ENCODE results near the gene ATP5F1A. TPM values are rescaled to one million over a fixed set of nuclear protein-coding genes. Genes with fewer than 3 reads are reported as not detected.
"Not testable (repeated sequence)": the region's sequence is repeated elsewhere in the genome, so short reads cannot be mapped to it uniquely, and the experiment has no call there.

ATP5F1A gene
- total RNA-seq, 2 experiments from 2014 or later: 284 to 285 TPM

DNA sequence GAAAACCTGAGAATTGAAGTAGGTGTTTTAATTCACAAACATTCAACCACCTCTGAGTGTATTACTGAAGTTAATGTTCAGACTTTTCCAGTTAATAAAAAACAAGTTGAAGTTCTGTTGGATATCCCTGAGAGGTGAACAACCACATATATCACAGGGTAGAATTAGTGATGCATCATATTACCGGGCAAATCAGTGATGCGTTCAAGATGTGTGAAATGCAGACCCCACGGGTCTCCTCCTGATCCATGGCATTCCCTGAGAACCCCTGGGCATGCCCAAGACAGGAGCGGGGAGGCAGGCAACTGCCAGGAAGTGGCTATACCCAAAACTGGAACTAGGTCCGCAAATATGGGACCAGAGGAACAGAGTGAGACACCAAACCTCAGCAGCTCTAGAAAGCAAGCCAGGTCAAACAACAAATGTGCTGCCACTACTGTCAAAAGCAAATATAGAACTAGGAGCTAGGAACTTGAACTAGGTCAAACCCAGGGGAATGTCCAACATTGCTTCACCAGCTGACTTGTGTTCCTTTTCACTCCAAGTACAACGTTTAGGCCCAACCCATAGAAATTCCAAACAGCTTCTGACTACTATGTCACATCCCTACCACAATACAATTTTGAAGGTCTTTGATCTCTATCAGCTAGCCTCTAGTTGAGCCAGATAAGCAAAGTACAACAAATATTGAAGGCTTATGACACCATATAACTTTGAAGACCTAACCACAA lies 46.2 kb downstream of the ATP5F1A start:
- no peak for ATAC-seq (ENCODE audit: low read depth)
- H3K27me3 Mint-ChIP-seq: no peaks in the 10 kb centered on the region
- H3K4me1 Mint-ChIP-seq: peaks cover 20% of the 10 kb centered on the region
- no peaks in the 10 kb centered on the region for H3K9me3 Mint-ChIP-seq
- DNase-seq: no peak
- POLR2A ChIA-PET: no interaction called here
- H3K36me3 Mint-ChIP-seq: peaks cover 2% of the 10 kb centered on the region
- H3K27ac Mint-ChIP-seq: no peak overlapping the region
- no peak overlapping the region for H3K4me3 Mint-ChIP-seq

DNA sequence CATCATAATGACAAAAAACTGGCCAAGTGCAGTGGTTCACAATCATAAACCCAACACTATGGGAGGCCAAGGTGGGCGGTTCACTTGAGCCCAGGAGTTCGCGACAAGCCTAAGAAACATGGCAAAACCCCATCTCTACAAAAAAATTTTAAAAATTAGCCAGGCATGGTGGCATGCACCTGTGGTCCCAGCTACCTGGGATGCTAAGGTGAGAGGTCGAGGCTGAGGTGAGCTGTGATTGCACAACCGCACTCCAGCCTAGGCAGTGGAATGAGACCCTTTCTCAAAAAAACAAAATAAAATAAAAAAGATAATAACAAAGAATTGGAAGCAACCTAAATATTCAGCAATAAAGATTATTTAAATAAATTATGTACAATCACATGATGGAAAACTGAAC lies 47.8 kb downstream of the ATP5F1A start:
- H3K4me1 Mint-ChIP-seq: peaks cover 14% of the 10 kb centered on the region
- POLR2A ChIA-PET: no interaction called here
- no peak for ATAC-seq (ENCODE audit: low read depth)
- no peaks in the 10 kb centered on the region for H3K27me3 Mint-ChIP-seq
- H3K36me3 Mint-ChIP-seq: peaks cover 2% of the 10 kb centered on the region
- H3K4me3 Mint-ChIP-seq: no peak overlapping the region
- no peak overlapping the region for H3K27ac Mint-ChIP-seq
- H3K9me3 Mint-ChIP-seq: peaks cover under 1% of the 10 kb centered on the region
- DNase-seq: no peak

DNA sequence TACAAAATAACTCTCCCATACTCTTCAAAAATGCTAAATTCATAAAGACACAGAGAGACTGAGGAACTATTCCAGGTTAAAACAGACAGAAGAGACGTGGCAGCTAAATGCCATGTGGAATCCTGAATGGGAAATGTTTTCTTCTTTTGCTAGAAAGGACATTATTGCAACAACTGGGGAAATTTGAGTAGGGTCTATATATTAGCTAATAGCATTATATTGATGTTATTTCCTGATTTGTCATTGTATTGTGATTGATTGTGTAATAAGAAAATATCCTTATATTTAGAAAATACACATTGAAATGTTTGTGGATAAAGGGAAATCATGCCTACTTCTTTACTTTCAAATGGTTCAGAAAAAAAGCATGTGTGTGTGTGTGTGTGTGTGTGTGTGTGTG lies 49.5 kb downstream of the ATP5F1A start:
- H3K4me3 Mint-ChIP-seq: no peak overlapping the region
- peaks cover 3% of the 10 kb centered on the region for H3K9me3 Mint-ChIP-seq
- no peak for ATAC-seq (ENCODE audit: low read depth)
- no peak overlapping the region for H3K27ac Mint-ChIP-seq
- peaks cover 6% of the 10 kb centered on the region for H3K36me3 Mint-ChIP-seq
- no peaks in the 10 kb centered on the region for H3K27me3 Mint-ChIP-seq
- DNase-seq: no peak
- H3K4me1 Mint-ChIP-seq: peaks cover 8% of the 10 kb centered on the region
- POLR2A ChIA-PET: no interaction called here

DNA sequence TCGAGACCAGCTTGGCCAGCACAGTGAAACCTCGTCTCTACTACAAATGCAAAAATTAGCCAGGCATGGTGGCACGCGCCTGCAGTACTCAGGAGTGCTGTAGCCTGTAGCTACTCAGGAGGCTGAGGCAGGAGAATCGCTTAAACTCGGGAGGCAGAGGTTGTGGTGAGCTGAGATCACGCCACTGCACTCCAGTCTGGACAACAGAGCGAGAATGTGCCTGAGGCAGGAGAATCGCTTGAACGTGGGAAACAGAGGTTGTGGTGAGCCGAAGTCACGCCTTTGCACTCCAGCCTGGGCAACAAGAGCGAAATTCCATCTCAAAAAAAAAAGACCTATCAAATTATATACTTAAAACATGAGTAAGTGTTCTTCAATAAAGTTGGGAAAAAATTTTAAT lies 50.7 kb downstream of the ATP5F1A start:
- H3K27me3 Mint-ChIP-seq; H3K9me3 Mint-ChIP-seq; H3K36me3 Mint-ChIP-seq; DNase-seq; ATAC-seq (ENCODE audit: low read depth); H3K27ac Mint-ChIP-seq; POLR2A ChIA-PET; H3K4me3 Mint-ChIP-seq: not testable (repeated sequence)
- peaks cover 18% of the 10 kb centered on the region for H3K4me1 Mint-ChIP-seq

DNA sequence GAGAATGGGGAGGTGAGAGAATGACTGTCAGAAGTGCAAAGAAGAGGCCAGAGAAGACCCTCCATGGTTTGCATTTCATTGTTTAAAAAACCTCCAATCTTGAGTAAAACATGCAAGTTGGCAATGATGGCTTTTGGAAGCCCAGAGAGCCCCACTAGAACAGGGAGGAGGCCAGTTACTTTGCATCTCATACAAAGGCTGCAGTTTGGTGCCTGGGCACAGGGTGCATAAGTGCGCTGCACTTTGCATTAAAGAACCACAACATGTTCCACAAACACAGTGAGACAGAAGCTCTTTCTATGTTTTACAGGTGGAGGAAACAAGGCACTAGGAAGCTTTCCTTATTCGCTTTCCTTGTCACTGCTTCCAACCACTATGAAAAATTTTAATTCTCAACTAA lies 51.4 kb downstream of the ATP5F1A start:
- Mint-ChIP-seq H3K9me3 (peaks cover 3% of the 10 kb centered on the region), H3K27me3 (no peaks in the 10 kb centered on the region), H3K4me1 (peaks cover 21% of the 10 kb centered on the region), H3K27ac (no peak overlapping the region), H3K4me3 (no peak overlapping the region), H3K36me3 (peaks cover 6% of the 10 kb centered on the region)
- ATAC-seq (ENCODE audit: low read depth) (no peak), DNase-seq (no peak)
- POLR2A ChIA-PET: no interaction called here

DNA sequence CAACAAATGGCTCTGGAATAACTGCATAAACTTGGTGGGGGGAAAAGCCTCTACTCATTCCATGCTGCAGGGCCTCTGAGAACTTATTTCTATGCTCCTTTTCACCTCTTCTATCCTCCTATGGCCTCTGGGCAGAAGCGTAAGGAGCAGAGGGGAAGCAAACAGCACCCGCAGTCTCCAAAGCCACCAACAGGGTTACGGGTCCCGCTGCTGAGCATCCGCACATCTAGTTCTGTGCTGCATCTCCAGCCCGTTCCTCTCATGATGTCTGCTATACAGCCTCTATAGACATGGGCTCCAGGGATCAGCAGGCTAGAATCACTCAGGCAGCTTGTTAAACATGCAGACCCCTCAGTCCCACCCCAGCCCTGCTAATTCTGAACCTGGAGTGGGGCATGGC lies 52.0 kb downstream of the ATP5F1A start:
- H3K9me3 Mint-ChIP-seq: peaks cover 3% of the 10 kb centered on the region
- H3K4me1 Mint-ChIP-seq: peaks cover 23% of the 10 kb centered on the region
- H3K4me3 Mint-ChIP-seq: no peak overlapping the region
- POLR2A ChIA-PET: no interaction called here
- no peak for DNase-seq
- no peak for ATAC-seq (ENCODE audit: low read depth)
- no peak overlapping the region for H3K27ac Mint-ChIP-seq
- H3K27me3 Mint-ChIP-seq: no peaks in the 10 kb centered on the region
- peaks cover 6% of the 10 kb centered on the region for H3K36me3 Mint-ChIP-seq

DNA sequence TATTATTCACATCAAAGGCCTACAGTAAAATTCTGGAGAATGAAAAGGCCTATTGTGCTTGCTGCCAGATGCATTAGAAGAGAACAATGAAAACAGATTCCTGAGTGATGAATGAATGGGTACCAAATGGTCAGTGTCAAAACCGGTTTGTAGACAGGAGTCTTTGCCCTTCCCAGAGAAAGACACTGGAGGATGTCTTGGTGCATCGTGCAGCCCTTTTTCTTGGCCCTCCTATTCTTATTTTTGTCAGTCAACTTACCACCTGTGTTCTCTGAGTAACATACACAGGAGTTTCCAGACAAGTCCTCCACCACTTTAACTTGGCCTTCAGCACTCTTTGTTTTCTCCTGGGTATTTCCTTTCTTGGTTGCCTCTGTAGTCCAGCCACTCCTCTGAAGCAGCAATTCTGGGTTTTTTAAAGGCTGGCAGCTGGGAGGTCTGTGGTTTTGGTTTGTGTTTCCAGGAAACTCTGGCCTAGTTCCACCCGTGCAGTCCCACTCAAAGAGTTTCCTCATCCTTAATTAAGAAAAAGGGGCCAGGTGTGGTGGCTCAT lies 55.4 kb downstream of the ATP5F1A start:
- peak overlapping the region; percentile 17 for H3K4me3 Mint-ChIP-seq
- peak; percentile 43 for DNase-seq
- peak overlapping the region; percentile 21 for H3K27ac Mint-ChIP-seq

DNA sequence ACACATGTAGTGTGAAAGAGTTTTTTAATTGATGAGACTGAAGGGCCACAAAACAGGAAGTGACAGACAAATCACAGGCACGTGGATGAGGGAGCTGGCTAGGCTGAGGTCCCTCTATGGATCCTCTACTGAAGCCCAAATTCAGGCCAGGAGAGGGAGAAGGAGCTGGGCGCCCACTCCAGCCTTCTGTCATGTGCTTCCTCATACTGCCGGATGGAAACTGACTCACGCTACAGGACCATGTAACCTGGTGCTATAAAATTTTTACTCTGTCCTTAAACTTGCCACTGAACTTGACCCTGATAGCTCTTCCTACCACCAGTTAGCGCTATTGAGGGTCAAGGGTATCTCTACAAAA lies 57.4 kb downstream of the ATP5F1A start:
- ATAC-seq (ENCODE audit: low read depth) (peak; percentile 48), DNase-seq (no peak)
- POLR2A ChIA-PET: no interaction called here
- peaks cover 37% of the 10 kb centered on the region for H3K4me1 Mint-ChIP-seq
- H3K27me3 Mint-ChIP-seq: peaks cover 2% of the 10 kb centered on the region
- peaks cover 14% of the 10 kb centered on the region for H3K36me3 Mint-ChIP-seq
- peaks cover 3% of the 10 kb centered on the region for H3K9me3 Mint-ChIP-seq
- peak overlapping the region; percentile 18 for H3K4me3 Mint-ChIP-seq
- no peak overlapping the region for H3K27ac Mint-ChIP-seq

More for the DNA sequence above, 55.4 kb downstream of the ATP5F1A start:
- peak; percentile 75 for ATAC-seq (ENCODE audit: low read depth)
- Mint-ChIP-seq H3K9me3 (peaks cover 3% of the 10 kb centered on the region), H3K27me3 (peaks cover 2% of the 10 kb centered on the region), H3K4me1 (peaks cover 33% of the 10 kb centered on the region), H3K36me3 (peaks cover 14% of the 10 kb centered on the region)
- POLR2A ChIA-PET: no interaction called here

DNA sequence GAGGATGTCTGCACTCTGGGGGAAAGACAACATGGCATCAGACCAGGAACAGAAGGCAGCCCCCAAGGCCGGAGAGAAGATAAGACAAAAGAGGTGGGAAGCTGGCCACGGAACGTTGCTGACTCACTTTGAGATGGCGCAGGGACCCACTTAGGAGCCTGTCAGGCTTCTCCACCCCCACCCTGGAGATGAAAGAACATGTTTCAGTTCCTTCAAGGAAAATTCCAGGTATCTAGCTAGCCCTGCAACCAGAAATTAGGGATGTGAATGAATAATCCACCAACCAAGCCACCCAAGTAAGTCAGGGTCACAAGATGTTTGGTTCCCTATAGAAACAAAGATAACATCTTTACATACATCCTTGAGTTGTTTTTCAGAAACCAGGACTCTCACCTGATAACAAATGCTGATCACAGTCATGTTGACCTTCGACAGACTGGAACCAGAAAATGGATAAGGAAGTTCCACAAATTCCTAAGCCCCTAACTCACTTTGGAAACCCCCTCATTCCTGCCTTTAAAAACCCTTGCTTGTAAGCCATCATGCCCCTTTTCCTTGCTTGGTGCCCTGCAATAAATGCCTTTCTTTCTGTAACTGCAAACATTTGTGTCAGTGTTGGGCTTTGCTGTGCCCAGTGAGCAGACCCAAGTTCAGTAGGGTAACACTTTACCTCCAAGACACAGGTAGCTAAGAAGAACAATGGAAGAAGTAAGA lies 57.9 kb downstream of the ATP5F1A start:
- Mint-ChIP-seq H3K4me3 (peak overlapping the region; percentile 18), H3K9me3 (peaks cover 2% of the 10 kb centered on the region)

DNA sequence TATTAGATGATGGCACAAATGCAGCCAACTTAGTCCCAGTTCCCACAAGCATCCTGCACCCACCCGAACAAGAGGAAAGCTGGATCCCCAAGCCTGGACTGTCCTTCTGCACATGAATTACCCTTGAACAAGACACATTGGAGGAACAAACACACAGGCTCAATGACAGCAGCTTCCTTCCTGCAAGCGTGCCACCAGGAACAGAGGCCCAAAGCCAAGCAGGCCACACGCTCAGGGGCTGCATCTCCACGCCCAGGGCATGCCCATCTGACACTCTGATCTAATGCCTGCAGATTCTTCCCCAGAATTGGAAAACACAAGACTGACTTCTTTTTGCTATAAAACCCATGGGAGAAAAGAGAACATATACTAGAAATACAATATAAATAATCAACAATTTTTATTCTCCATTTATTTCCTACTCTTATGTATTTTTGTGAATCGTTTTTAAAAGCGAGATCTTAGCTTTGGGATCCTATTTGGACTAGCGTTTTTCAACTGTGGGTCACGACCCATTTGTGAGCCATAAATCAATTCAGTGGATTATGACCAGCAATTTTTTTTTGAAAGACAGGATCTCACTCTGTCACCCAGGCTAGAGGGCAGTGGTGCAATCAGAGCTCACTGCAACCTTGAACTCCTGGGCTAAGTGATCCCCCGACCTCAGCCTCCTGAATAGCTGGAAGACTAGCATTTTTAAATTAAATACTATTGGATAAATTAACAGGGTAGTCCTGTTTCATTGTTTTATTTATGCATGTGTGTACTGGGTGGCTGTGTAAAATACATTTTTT lies 60.4 kb downstream of the ATP5F1A start:
- no peak overlapping the region for H3K27ac Mint-ChIP-seq
- H3K4me3 Mint-ChIP-seq: no peak overlapping the region
- DNase-seq (no peak), ATAC-seq (ENCODE audit: low read depth) (no peak)
- peaks cover 13% of the 10 kb centered on the region for H3K36me3 Mint-ChIP-seq
- POLR2A ChIA-PET: no interaction called here
- H3K4me1 Mint-ChIP-seq: peaks cover 28% of the 10 kb centered on the region
- no peaks in the 10 kb centered on the region for H3K9me3 Mint-ChIP-seq
- peaks cover 2% of the 10 kb centered on the region for H3K27me3 Mint-ChIP-seq

More for the DNA sequence above, 57.9 kb downstream of the ATP5F1A start:
- ATAC-seq (ENCODE audit: low read depth) (no peak), DNase-seq (no peak)
- POLR2A ChIA-PET: no interaction called here
- H3K36me3 Mint-ChIP-seq: peaks cover 15% of the 10 kb centered on the region
- H3K27me3 Mint-ChIP-seq: peaks cover 2% of the 10 kb centered on the region
- H3K4me1 Mint-ChIP-seq: peaks cover 37% of the 10 kb centered on the region
- H3K27ac Mint-ChIP-seq: no peak overlapping the region

DNA sequence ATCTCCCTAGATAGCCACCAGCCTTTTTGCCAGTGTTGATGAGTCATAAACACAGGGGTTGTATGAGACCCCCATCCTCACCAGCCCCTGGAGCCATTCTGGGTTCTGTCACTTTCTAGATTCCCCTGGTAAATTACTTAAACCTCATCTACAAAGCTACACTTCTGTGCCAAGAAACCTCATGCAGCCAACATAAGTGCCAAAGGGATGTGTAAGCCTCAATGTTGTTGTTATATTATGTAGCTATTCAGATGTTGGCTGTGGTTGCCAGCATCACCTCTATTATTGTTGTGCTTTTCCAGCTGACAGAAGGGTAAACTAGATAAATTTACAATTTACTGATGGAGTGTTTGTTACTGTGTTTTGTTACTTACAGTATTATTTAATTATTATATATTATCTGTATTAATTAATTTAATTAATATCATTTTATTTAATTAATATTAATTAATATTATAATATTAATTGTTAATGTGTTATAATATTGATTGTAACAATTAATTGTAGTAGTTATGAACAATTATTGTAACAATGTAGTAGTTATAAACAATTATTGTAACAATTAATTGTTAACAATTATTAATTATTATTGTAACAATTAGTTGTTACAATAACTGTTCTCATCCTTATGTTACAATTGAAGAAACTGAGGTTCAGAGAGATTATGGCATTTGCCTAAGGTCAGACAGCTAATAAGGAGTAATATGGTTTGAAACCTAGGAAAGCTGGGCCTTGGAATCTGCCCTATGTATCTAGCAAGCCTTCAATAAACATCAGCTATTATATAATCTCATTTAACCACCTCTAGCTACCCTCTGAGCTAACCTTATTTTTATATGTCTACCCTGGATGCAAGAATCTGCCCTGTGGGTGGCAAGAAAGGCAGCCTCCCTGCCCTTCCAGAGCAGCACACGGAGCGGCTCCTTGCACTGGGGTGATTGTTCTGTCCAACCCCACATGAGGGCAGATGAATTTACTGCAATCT lies 62.1 kb downstream of the ATP5F1A start:
- Mint-ChIP-seq H3K4me1 (peaks cover 16% of the 10 kb centered on the region), H3K4me3 (no peak overlapping the region), H3K27me3 (peaks cover 2% of the 10 kb centered on the region), H3K36me3 (peaks cover 15% of the 10 kb centered on the region), H3K27ac (no peak overlapping the region), H3K9me3 (no peaks in the 10 kb centered on the region)
- ATAC-seq (ENCODE audit: low read depth) (no peak), DNase-seq (no peak)
- POLR2A ChIA-PET: no interaction called here

DNA sequence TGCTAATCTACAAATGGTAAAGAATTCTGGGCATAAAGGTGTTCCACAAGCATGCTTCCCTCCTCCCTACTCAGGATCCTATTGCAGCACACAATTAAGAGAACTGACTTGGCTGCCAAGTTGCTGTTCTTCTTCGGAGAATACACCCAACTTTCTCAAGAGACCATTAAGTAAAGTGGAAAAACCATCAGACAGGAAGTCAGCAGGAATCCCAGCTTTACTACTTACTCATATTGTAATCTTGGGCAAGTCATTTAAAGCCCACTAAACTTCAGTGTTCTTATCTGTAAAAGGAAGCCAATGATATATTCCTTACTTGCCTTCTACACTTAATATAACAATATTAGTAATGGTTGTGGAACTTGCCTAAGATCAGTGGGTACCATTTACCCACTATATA lies 63.9 kb downstream of the ATP5F1A start:
- Mint-ChIP-seq H3K9me3 (no peaks in the 10 kb centered on the region), H3K4me3 (no peak overlapping the region), H3K27ac (no peak overlapping the region), H3K27me3 (peaks cover under 1% of the 10 kb centered on the region), H3K36me3 (peaks cover 5% of the 10 kb centered on the region), H3K4me1 (peaks cover 3% of the 10 kb centered on the region)
- DNase-seq: no peak
- POLR2A ChIA-PET: no interaction called here
- ATAC-seq (ENCODE audit: low read depth): no peak

DNA sequence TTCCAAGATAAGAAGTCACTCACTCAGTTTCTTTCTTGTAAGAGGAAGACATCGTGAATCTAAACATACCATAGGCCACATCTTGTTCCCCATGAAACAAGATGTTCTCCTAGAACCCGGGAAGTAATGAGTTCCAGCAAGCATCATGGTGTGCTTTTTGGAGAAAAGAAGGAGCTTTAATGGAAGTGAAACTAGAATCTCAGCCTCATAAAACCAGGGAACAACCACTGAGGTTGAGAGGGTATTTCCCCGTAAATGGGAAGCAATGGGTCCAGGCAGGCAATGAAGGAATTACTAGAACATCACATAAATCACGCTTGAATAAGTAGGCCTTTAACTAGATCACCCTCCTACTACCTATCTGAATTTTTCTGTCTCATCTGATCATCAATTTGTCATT lies 66.4 kb downstream of the ATP5F1A start:
- no peak for DNase-seq
- Mint-ChIP-seq H3K27ac (no peak overlapping the region), H3K36me3 (peaks cover 10% of the 10 kb centered on the region), H3K27me3 (peaks cover 13% of the 10 kb centered on the region), H3K4me3 (no peak overlapping the region), H3K9me3 (no peaks in the 10 kb centered on the region), H3K4me1 (peaks cover 9% of the 10 kb centered on the region)
- ATAC-seq (ENCODE audit: low read depth): no peak
- POLR2A ChIA-PET: no interaction called here
